HEK293 (cell line): ENCODE results near the gene CDHR4.

Experiments
- CTCF ChIA-PET: fragments of 350-600 bp; formaldehyde crosslinking; extraction: SDS; loops from one replicate; lab custom pipeline; 2021; ENCODE audit warnings: antibody characterized with exemption; lab: Yijun Ruan, JAX
- POLR2A ChIA-PET: fragments of 300-600 bp; formaldehyde crosslinking; extraction: SDS; loops from one replicate; lab custom pipeline; 2020; ENCODE audit warnings: antibody characterized with exemption, inconsistent platforms; lab: Yijun Ruan, JAX
- H3K27ac ChIP-seq: fragments of 200-500 bp; sonication (Bioruptor generic); 2 replicates; pipeline ENCODE4 v1.5.1; 2014; ENCODE audit warnings: low read depth, low read length, control low read depth, inconsistent platforms; ENCODE audit errors: extremely low read depth
- H3K36me3 ChIP-seq, 2 experiments: fragments of 200-500 bp in 1 of 2; sonication (Bioruptor generic) in 1 of 2; 1 replicate in 1 of 2; 2 replicates in 1 of 2; pipeline ENCODE4 v1.5.1; 2014 to 2017; ENCODE audit warnings: inconsistent platforms in 2 of 2, low read length in 2 of 2; ENCODE audit not compliant: control insufficient read depth in 2 of 2, insufficient read depth in 1 of 2
- H3K4me1 ChIP-seq: fragments of 200-500 bp; sonication (Bioruptor generic); 2 replicates; pipeline ENCODE4 v1.5.1; 2014; ENCODE audit warnings: mild to moderate bottlenecking, low read length, inconsistent platforms; ENCODE audit not compliant: control insufficient read depth, insufficient read depth
- H3K4me3 ChIP-seq: 2 replicates; pipeline ENCODE4 v1.5.1; 2011; ENCODE audit warnings: low read depth, mild to moderate bottlenecking, control low read depth, low read length, moderate library complexity
- H3K9me3 ChIP-seq: fragments of 200-500 bp; sonication (Bioruptor generic); 2 replicates; pipeline ENCODE4 v1.5.1; 2014; ENCODE audit warnings: low read depth, low read length, inconsistent platforms; ENCODE audit not compliant: control insufficient read depth, insufficient read depth
- OSR2 ChIP-seq: fragments of 450-650 bp; formaldehyde crosslinking; IDR thresholded peaks from 2 replicates; pipeline ENCODE4 v1.5.1; 2016; ENCODE audit warnings: missing biosample characterization, missing genetic modification characterization
- SCRT1 ChIP-seq: fragments of 450-650 bp; formaldehyde crosslinking; IDR thresholded peaks from 2 replicates; pipeline ENCODE4 v1.5.1; 2016; ENCODE audit warnings: missing biosample characterization, missing genetic modification characterization, borderline replicate concordance
- SP3 ChIP-seq: fragments of 450-650 bp; formaldehyde crosslinking; IDR thresholded peaks from 2 replicates; pipeline ENCODE4 v1.5.1; 2016; ENCODE audit warnings: missing biosample characterization, missing genetic modification characterization
- TCF7L2 ChIP-seq: IDR thresholded peaks from 2 replicates; pipeline ENCODE4 v1.6.1; 2011; ENCODE audit warnings: low read depth, mild to moderate bottlenecking, inconsistent platforms, low read length, moderate library complexity, borderline replicate concordance
- ZBTB8A ChIP-seq: fragments of 450-650 bp; formaldehyde crosslinking; IDR thresholded peaks from 2 replicates; pipeline ENCODE4 v1.5.1; 2016; ENCODE audit warnings: missing biosample characterization, missing genetic modification characterization
- ZFHX2 ChIP-seq: fragments of 450-650 bp; formaldehyde crosslinking; conservative IDR thresholded peaks from 2 replicates; pipeline ENCODE4 v1.5.1; 2016; ENCODE audit warnings: missing biosample characterization, missing genetic modification characterization
- ZFP3 ChIP-seq: fragments of 450-650 bp; formaldehyde crosslinking; IDR thresholded peaks from 2 replicates; pipeline ENCODE4 v1.5.1; 2016; ENCODE audit warnings: low read depth, missing biosample characterization, missing genetic modification characterization
- ZFP37 ChIP-seq: fragments of 450-650 bp; formaldehyde crosslinking; IDR thresholded peaks from 2 replicates; pipeline ENCODE4 v1.5.1; 2016; ENCODE audit warnings: missing biosample characterization, missing genetic modification characterization
- ZNF114 ChIP-seq: fragments of 450-650 bp; formaldehyde crosslinking; IDR thresholded peaks from 2 replicates; pipeline ENCODE4 v1.5.0; 2017; ENCODE audit warnings: missing biosample characterization, missing genetic modification characterization
- ZNF132 ChIP-seq: fragments of 450-650 bp; formaldehyde crosslinking; IDR thresholded peaks from 2 replicates; pipeline ENCODE4 v1.5.1; 2017; ENCODE audit warnings: missing biosample characterization, missing genetic modification characterization, borderline replicate concordance
- ZNF140 ChIP-seq: fragments of 450-650 bp; formaldehyde crosslinking; IDR thresholded peaks from 2 replicates; pipeline ENCODE4 v1.5.1; 2016; ENCODE audit warnings: missing biosample characterization, missing genetic modification characterization
- ZNF19 ChIP-seq: fragments of 450-650 bp; formaldehyde crosslinking; IDR thresholded peaks from 2 replicates; pipeline ENCODE4; 2016; ENCODE audit warnings: missing biosample characterization, missing genetic modification characterization, low read depth
- ZNF266 ChIP-seq: fragments of 450-650 bp; formaldehyde crosslinking; IDR thresholded peaks from 2 replicates; pipeline ENCODE4 v1.5.1; 2016; ENCODE audit warnings: missing biosample characterization, missing genetic modification characterization, low read depth
- ZNF510 ChIP-seq: fragments of 450-650 bp; formaldehyde crosslinking; IDR thresholded peaks from 2 replicates; pipeline ENCODE4 v1.5.1; 2018; ENCODE audit warnings: mild to moderate bottlenecking, missing genetic modification characterization, missing biosample characterization; ENCODE audit not compliant: insufficient replicate concordance
- ZNF549 ChIP-seq: fragments of 450-650 bp; IDR thresholded peaks from 2 replicates; pipeline ENCODE4 v1.5.1; 2018; ENCODE audit warnings: missing biosample characterization, missing genetic modification characterization, mild to moderate bottlenecking, inconsistent platforms, moderate library complexity
- ZNF626 ChIP-seq: fragments of 450-650 bp; sonication (Bioruptor Pico); formaldehyde crosslinking; IDR thresholded peaks from 2 replicates; pipeline ENCODE4 v1.5.1; 2018; ENCODE audit warnings: missing biosample characterization, missing genetic modification characterization, inconsistent platforms
- ZNF76 ChIP-seq: fragments of 450-650 bp; formaldehyde crosslinking; IDR thresholded peaks from 2 replicates; pipeline ENCODE4; 2016; ENCODE audit warnings: low read depth, missing biosample characterization, missing genetic modification characterization, borderline replicate concordance
- ZSCAN23 ChIP-seq: fragments of 450-650 bp; formaldehyde crosslinking; IDR thresholded peaks from 2 replicates; pipeline ENCODE4 v1.5.1; 2016; ENCODE audit warnings: missing biosample characterization, missing genetic modification characterization
- ZSCAN30 ChIP-seq: fragments of 450-650 bp; IDR thresholded peaks from 2 replicates; pipeline ENCODE4 v1.5.1; 2018; ENCODE audit warnings: missing biosample characterization, mild to moderate bottlenecking, missing genetic modification characterization, moderate library complexity
- TF ChIP-seq, protein P1 (sequence below): fragments of 450-650 bp; formaldehyde crosslinking; IDR thresholded peaks from 2 replicates; pipeline ENCODE4 v1.5.1; 2016; ENCODE audit warnings: missing biosample characterization, missing genetic modification characterization
- TF ChIP-seq, protein P2 (sequence below): fragments of 450-650 bp; formaldehyde crosslinking; IDR thresholded peaks from 2 replicates; pipeline ENCODE4 v1.5.1; 2016; ENCODE audit warnings: missing biosample characterization, missing genetic modification characterization, borderline replicate concordance

CDHR4 gene

DNA sequence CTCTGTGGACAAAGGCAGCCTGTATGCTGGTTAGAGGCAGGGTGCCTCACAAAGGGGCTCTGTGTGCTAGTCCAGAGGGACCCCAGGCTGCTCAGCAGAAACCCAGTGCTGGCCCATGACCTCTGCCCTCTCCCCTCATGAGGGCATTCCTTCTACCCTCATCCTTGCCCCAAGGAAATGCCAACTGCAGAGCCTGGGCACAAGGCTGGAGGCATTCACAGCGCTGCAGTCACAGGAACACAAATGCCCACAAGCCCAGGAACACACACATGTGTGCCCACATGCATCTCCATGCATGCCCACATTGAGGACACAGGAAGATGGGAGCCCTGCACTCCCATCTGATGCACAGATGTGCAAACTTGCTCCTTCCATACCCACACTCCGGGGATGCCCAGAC lies 7.2 kb upstream of the CDHR4 start (continued):
- no peak for TF ChIP-seq ZNF510 (tag by site-specific recombination)
- no peak for TF ChIP-seq ZSCAN23 (tag by site-specific recombination)

DNA sequence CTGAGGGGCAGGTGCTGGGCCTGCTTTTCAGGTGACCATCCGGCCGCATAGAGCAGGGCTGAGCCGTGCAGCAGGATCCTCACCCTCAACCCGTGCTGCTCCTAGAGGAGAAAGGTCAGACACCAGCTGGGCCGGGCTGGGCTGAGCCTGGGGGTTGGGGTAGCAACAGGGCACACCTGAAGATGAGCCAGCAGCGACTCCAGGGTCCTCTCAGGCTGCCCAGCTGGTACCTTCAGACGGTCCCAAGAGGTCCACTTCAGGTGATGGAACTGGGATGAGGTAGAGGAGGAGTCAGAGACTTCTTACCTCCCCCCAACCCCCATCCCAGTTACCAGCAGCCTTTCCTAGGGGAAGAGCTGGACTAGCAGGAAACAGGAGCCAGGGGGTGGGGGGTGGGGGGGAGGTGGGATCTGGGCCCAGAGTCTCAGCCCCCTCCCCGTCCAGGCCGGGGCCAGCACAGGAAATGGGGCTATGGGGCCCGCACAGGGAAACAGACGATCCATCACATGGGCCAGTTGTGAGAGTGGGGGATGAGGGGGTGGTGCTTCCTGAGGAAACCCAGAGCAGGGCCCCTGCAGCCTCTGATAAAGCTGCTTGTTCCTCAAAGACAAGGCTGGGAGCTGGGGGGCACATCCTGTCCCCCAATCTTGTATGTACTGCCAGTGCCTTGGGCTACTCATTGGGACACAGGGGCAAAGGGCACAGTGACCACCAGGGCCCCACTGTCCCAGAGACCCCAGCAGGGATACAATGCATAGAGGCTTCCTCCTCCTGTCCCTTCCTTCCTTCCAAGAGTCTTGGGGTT lies 6.4 kb upstream of the CDHR4 start:
- Histone ChIP-seq H3K27ac (no peak overlapping the region), H3K4me3 (no peak overlapping the region)
- CTCF ChIA-PET, result interaction anchor here (1.2 to 2.0 kb wide), 3 partner anchors 33 to 100 kb away, joined by 4 to 10 read pairs (median 4); no protein-coding TSS in a partner anchor

DNA sequence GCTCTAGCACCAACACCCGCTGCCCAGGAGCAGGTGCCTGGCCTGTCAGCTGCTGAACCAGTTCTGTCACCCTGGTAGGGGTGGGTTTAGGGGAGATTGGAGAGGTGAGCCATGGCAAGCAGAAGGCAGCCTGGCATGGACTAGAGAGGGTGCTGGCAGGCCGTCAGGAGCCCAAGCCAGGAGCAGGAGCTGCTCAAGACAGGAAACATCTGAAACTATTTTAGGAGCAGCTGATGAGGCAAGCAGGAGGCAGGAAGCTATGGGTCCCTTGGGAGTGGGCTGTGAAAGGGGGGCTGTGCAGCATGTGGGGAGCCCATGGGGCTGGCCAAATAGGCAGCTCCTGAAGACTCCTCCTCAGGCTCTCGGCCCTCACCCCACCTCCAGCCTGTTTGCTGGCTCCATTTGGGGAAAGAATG lies 5.7 kb upstream of the CDHR4 start:
- Histone ChIP-seq H3K27ac (no peak overlapping the region), H3K36me3 (no peaks in the 10 kb centered on the region), H3K4me3 (no peak overlapping the region), H3K4me1 (no peaks in the 10 kb centered on the region)
- POLR2A ChIA-PET, result interaction anchor here (0.6 to 1.1 kb wide), 2 partner anchors 15 to 19 kb away, joined by 3 read pairs; partner anchors contain the start of gene IP6K1
- CTCF ChIA-PET, result interaction anchor here (1.3 to 2.0 kb wide), 2 partner anchors 34 to 95 kb away, joined by 4 to 10 read pairs; no protein-coding TSS in a partner anchor
- TF ChIP-seq ZNF132, result no peak
- TF ChIP-seq ZBTB8A (tag by site-specific recombination), result 0 out of 2 replicates have a peak, but pooled peaks have one; percentile 42
- peak; percentile 41 for TF ChIP-seq OSR2 (tag by site-specific recombination)
- TF ChIP-seq, all 188 proteins: peak for 2
- H3K9me3 ChIP-seq, result no peaks in the 10 kb centered on the region

More for the DNA sequence above, 6.4 kb upstream of the CDHR4 start:
- POLR2A ChIA-PET, result interaction anchor here (0.6 kb wide), 1 partner anchor 14 kb away, joined by 3 read pairs; no protein-coding TSS in a partner anchor
- no peaks in the 10 kb centered on the region for H3K9me3 ChIP-seq
- H3K36me3 ChIP-seq, result no peaks in the 10 kb centered on the region
- no peak for TF ChIP-seq ZNF626 (tag by site-specific recombination)
- TF ChIP-seq ZNF76, result no peak
- no peak for TF ChIP-seq ZFHX2 (tag by site-specific recombination)
- no peak for TF ChIP-seq SP3 (tag by site-specific recombination)
- TF ChIP-seq TCF7L2, result no peak
- TF ChIP-seq ZFP3 (tag by site-specific recombination), result no peak
- TF ChIP-seq ZNF266 (tag by site-specific recombination), result no peak
- no peak for TF ChIP-seq ZNF140
- TF ChIP-seq, protein P1, sequence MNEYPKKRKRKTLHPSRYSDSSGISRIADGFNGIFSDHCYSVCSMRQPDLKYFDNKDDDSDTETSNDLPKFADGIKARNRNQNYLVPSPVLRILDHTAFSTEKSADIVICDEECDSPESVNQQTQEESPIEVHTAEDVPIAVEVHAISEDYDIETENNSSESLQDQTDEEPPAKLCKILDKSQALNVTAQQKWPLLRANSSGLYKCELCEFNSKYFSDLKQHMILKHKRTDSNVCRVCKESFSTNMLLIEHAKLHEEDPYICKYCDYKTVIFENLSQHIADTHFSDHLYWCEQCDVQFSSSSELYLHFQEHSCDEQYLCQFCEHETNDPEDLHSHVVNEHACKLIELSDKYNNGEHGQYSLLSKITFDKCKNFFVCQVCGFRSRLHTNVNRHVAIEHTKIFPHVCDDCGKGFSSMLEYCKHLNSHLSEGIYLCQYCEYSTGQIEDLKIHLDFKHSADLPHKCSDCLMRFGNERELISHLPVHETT (tag by site-specific recombination), result no peak
- TF ChIP-seq ZSCAN30 (tag by site-specific recombination), result no peak
- no peak for TF ChIP-seq SCRT1 (tag by site-specific recombination)
- TF ChIP-seq, protein P2, sequence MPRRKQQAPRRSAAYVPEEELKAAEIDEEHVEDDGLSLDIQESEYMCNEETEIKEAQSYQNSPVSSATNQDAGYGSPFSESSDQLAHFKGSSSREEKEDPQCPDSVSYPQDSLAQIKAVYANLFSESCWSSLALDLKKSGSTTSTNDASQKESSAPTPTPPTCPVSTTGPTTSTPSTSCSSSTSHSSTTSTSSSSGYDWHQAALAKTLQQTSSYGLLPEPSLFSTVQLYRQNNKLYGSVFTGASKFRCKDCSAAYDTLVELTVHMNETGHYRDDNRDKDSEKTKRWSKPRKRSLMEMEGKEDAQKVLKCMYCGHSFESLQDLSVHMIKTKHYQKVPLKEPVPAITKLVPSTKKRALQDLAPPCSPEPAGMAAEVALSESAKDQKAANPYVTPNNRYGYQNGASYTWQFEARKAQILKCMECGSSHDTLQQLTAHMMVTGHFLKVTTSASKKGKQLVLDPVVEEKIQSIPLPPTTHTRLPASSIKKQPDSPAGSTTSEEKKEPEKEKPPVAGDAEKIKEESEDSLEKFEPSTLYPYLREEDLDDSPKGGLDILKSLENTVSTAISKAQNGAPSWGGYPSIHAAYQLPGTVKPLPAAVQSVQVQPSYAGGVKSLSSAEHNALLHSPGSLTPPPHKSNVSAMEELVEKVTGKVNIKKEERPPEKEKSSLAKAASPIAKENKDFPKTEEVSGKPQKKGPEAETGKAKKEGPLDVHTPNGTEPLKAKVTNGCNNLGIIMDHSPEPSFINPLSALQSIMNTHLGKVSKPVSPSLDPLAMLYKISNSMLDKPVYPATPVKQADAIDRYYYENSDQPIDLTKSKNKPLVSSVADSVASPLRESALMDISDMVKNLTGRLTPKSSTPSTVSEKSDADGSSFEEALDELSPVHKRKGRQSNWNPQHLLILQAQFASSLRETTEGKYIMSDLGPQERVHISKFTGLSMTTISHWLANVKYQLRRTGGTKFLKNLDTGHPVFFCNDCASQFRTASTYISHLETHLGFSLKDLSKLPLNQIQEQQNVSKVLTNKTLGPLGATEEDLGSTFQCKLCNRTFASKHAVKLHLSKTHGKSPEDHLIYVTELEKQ, result no peak
- no peak for TF ChIP-seq ZNF19 (tag by site-specific recombination)
- no peak for TF ChIP-seq ZFP37 (tag by site-specific recombination)
- TF ChIP-seq ZNF114 (tag by site-specific recombination), result no peak
- TF ChIP-seq ZNF549, result no peak
- no peaks in the 10 kb centered on the region for H3K4me1 ChIP-seq
